Activated T-helper 2 cell treated with anti-CD3 and anti-CD28 coated beads, Interferon-gamma antibody, Interleukin-2, Interleukin-4, amounts not matched to agents 10 μg/mL and 5 μg/mL and 100 μg/mL, durations not matched to agents 14 hours and 24 hours and 36 hours (primary cell): ENCODE results near the gene DGUOK. TPM values are rescaled to one million over a fixed set of nuclear protein-coding genes. Genes with fewer than 3 reads are reported as not detected.
A peak's percentile ranks its signal among the peaks of the same experiment; 100 is the strongest.

Experiments
- DNase-seq: peaks from one replicate; pipeline ENCODE4 v3.0.0; 2021; ENCODE audit warnings: low spot score
- H3K27ac Mint-ChIP-seq: one replicate; pipeline ENCODE4 v1.8.0; 2021; ENCODE audit warnings: mixed read lengths
- H3K27me3 Mint-ChIP-seq: one replicate; pipeline ENCODE4 v1.8.0; 2021; ENCODE audit warnings: low read depth, mixed read lengths
- H3K36me3 Mint-ChIP-seq: one replicate; pipeline ENCODE4 v1.8.0; 2021; ENCODE audit warnings: low read depth, mixed read lengths
- H3K4me1 Mint-ChIP-seq: one replicate; pipeline ENCODE4 v1.8.0; 2021; ENCODE audit warnings: low read depth, mixed read lengths
- H3K4me3 Mint-ChIP-seq: one replicate; pipeline ENCODE4 v1.8.0; 2021; ENCODE audit warnings: low read depth, mild to moderate bottlenecking, moderate library complexity, mixed read lengths
- H3K9me3 Mint-ChIP-seq: one replicate; pipeline ENCODE4 v1.8.0; 2021; ENCODE audit warnings: mixed read lengths
- intact Hi-C: fragments of 100-400 bp; cut with micrococcal nuclease; formaldehyde crosslinking; loops from one replicate; pipeline ENCODE4 v1.15.1; 2023
- total RNA-seq: library from RNA; stranded (reverse); gene quantifications from 2 replicates; pipeline ENCODE4 v1.2.3, GENCODE V29; 2022

The DGUOK gene
- total RNA-seq, 1 donor from 2014 or later: 90.9 TPM

- H3K9me3 Mint-ChIP-seq: no peaks in the 10 kb centered on the region
- intact Hi-C loops: no loop called here
- H3K4me1 Mint-ChIP-seq: peaks cover 8% of the 10 kb centered on the region
- H3K27ac Mint-ChIP-seq: no peak overlapping the region
- no peaks in the 10 kb centered on the region for H3K36me3 Mint-ChIP-seq
- no peak for DNase-seq
- H3K27me3 Mint-ChIP-seq: no peaks in the 10 kb centered on the region
- no peak overlapping the region for H3K4me3 Mint-ChIP-seq
Observed at GRCh38 chr2:73917696-73918207, 8.9 kb upstream of the DGUOK start.

- Mint-ChIP-seq H3K9me3 (no peaks in the 10 kb centered on the region), H3K27me3 (no peaks in the 10 kb centered on the region), H3K4me3 (no peak overlapping the region), H3K27ac (no peak overlapping the region), H3K36me3 (no peaks in the 10 kb centered on the region), H3K4me1 (peaks cover 14% of the 10 kb centered on the region)
- intact Hi-C loops: no loop called here
- no peak for DNase-seq
Observed at GRCh38 chr2:73918856-73919255, 7.8 kb upstream of the DGUOK start.

DNA sequence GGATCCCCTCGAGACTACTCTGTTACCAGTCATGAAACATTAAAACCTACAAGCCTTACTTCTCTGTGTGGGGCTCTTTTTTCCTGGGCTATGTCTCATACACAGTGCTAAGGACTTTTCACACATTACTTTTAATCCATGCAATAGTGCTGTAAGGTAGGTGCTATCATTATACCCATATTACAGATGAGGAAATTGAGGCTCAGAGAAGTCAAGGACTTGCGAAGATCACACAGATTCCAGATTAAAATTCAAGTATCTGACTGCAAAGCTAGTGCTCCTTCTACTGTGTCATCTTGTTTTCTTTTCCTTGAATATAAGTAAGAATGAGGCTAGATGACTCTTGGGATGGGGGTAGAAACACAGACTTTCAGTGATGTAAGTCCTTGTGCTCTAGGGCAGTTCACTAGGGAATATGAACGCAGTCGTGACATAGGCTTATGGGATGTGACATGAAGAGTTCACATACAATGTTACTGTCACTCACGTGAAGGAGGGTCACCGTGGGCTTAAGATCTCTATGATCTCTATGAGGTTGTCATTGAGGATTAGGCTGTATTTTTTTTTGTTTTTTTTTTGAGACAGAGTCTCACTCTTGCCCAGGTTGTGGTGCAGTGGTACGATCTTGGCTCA lies 7.0 kb upstream of the DGUOK start:
- no peaks in the 10 kb centered on the region for H3K9me3 Mint-ChIP-seq
- no peaks in the 10 kb centered on the region for H3K27me3 Mint-ChIP-seq
- intact Hi-C loops: no loop called here

DNA sequence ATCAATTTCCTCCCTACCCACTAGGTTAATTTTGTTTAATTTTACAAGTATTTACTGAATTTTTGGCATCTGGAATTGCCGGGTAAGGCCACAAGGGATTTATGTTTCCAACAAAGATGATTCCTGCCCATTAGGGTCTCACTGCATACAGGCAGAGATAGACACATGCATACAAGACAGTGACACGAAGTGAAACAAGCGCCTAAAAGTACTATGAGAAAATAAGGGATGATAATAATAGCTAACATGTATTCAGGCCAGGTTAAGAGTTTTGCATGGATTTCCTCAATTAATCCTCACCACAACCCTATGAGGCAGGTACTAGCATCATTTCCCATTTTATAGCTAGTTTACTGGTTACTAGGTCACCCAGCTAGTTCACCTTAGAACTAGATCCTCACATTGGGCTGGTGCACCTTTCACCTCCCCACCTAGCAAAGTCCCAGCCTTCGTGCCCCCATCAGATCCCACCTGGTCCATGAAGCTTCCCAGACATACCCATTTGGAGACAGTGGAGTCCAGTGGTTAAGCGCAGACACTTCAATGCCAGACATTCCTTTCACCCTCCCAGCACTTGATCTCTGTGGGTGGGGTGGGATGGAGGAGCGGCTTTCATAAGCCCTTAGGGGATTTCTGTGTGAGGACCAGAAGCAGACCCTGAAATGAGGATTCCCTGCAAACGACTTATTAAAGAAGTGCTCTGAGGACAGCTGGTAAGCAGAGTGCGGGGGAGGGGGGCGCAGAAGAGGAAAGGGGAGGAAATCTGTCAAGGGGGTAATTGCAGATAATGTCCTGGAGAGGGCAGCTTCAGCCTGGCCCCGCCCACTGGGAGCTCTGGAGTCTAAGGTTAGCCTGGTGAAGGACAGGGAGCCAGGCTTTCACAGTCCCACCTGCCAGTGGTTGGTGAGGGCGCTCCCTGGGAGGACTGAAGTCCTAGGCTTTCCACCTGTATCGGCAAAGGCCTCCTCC lies 5.8 kb upstream of the DGUOK start:
- Mint-ChIP-seq H3K36me3 (no peaks in the 10 kb centered on the region), H3K4me3 (no peak overlapping the region), H3K27me3 (no peaks in the 10 kb centered on the region), H3K27ac (no peak overlapping the region), H3K4me1 (peaks cover 9% of the 10 kb centered on the region), H3K9me3 (no peaks in the 10 kb centered on the region)
- DNase-seq: no peak
- intact Hi-C loops: no loop called here

More for the DNA sequence above, 7.0 kb upstream of the DGUOK start:
- Mint-ChIP-seq H3K27ac (no peak overlapping the region), H3K4me3 (no peak overlapping the region), H3K36me3 (no peaks in the 10 kb centered on the region), H3K4me1 (peaks cover 12% of the 10 kb centered on the region)
- no peak for DNase-seq

DNA sequence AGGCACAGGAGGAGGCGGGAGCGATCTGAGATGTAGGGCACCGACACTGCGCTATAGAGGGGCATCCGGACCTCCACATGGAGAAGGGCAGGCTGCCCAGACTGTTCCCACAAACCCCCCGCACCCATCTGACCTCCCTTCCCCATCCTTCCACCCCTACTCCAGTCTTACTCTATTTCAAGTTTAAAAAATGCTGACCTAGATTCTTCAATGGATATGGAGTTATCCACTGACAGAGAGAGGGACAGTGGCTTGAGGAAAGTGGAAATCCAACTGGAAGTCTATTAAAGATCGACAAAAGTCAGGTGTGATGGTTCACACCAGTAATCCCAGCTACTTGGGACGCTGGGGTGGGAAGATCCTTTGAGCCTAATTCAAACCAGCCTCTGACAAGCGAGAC lies 5.1 kb upstream of the DGUOK start:
- Mint-ChIP-seq H3K4me1 (peaks cover 14% of the 10 kb centered on the region), H3K36me3 (peaks cover 1% of the 10 kb centered on the region), H3K27me3 (no peaks in the 10 kb centered on the region), H3K9me3 (no peaks in the 10 kb centered on the region), H3K4me3 (no peak overlapping the region), H3K27ac (no peak overlapping the region)
- intact Hi-C loops: no loop called here
- no peak for DNase-seq

- H3K27ac Mint-ChIP-seq: no peak overlapping the region
- no peaks in the 10 kb centered on the region for H3K27me3 Mint-ChIP-seq
- intact Hi-C loops: no loop called here
- no peaks in the 10 kb centered on the region for H3K9me3 Mint-ChIP-seq
- peaks cover 4% of the 10 kb centered on the region for H3K36me3 Mint-ChIP-seq
- H3K4me1 Mint-ChIP-seq: peaks cover 15% of the 10 kb centered on the region
- no peak overlapping the region for H3K4me3 Mint-ChIP-seq
- no peak for DNase-seq
Observed at GRCh38 chr2:73922681-73923080, 4.0 kb upstream of the DGUOK start.

GRCh38 chr2:73925033-73925704 lies 1.5 kb upstream of the DGUOK start:
- H3K27ac Mint-ChIP-seq: no peak overlapping the region
- H3K4me1 Mint-ChIP-seq: peaks cover 37% of the 10 kb centered on the region
- no peak for DNase-seq
- H3K4me3 Mint-ChIP-seq: no peak overlapping the region
- no peaks in the 10 kb centered on the region for H3K9me3 Mint-ChIP-seq
- intact Hi-C loops: loop anchor here (5.0 kb wide), 3 partner anchors 38 to 222 kb away; partner anchors contain the start of gene BOLA3
- H3K36me3 Mint-ChIP-seq: peaks cover 27% of the 10 kb centered on the region
- no peaks in the 10 kb centered on the region for H3K27me3 Mint-ChIP-seq

DNA sequence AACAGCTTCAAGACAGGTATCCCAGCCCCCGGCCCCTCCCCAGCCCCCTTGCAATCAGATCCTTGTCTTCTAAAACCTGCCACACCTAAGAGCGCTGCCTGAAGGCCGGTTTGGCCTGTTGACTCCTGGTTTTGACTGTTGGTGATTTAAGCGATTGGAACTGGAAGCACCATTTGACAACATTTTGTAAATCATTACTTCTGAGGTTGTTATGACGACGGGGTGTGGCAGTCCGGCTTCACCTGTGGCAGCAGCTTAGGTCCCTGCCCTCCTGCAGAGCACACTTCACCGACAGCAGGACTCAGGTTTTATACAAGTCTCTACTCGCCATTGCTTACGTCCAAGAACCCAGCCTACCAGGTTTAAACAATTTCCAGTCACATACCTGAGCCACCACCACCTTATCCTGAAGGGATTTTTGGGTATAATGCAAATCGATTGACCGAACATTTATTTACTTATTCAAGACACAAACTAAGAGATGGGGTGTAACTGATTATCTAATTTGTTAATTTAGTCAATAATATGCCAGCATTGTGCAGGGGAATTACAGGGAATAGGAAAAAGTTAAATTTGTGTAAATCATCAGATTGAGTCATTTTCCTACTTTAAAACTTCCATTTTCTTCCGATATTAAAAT lies 707 bp upstream of the DGUOK start:
- intact Hi-C loops: loop anchor here (1.0 to 5.0 kb wide), 5 partner anchors 39 to 221 kb away; partner anchors contain the start of genes BOLA3 and STAMBP
- H3K36me3 Mint-ChIP-seq: peaks cover 27% of the 10 kb centered on the region
- H3K4me1 Mint-ChIP-seq: peaks cover 42% of the 10 kb centered on the region
- no peaks in the 10 kb centered on the region for H3K9me3 Mint-ChIP-seq
- DNase-seq: no peak
- peak overlapping the region; percentile 55 for H3K4me3 Mint-ChIP-seq
- no peaks in the 10 kb centered on the region for H3K27me3 Mint-ChIP-seq
- peak overlapping the region; percentile 63 for H3K27ac Mint-ChIP-seq

GRCh38 chr2:73927344-73927743 lies 664 bp downstream of the DGUOK start:
- Mint-ChIP-seq H3K36me3 (peaks cover 38% of the 10 kb centered on the region), H3K4me3 (peak overlapping the region; percentile 89), H3K9me3 (no peaks in the 10 kb centered on the region), H3K27me3 (no peaks in the 10 kb centered on the region), H3K4me1 (peaks cover 56% of the 10 kb centered on the region), H3K27ac (peak overlapping the region; percentile 94)
- DNase-seq: no peak
- intact Hi-C loops: loop anchor here (2.0 to 5.0 kb wide), 4 partner anchors 40 to 220 kb away; partner anchors contain the start of gene BOLA3

DNA sequence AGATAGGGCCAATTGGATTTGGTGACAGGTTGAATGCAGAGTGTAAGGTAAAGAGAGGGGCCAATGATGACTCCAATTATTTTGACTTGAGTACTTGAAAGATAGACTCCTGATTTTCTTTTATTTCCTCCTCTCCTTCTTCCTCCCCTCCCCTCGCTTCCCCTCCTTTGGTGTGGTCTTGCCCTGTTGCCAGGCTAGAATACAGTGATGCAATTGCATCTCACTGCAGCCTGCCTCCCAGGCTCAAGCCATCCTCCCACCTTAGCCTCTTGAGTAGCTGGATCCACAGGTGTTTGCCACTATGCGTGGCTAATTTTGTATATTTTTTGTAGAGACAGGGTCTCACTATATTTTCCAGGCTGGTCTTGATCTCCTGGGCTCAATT lies 2.3 kb downstream of the DGUOK start:
- Mint-ChIP-seq H3K27ac (no peak overlapping the region), H3K27me3 (no peaks in the 10 kb centered on the region), H3K9me3 (no peaks in the 10 kb centered on the region), H3K36me3 (peaks cover 51% of the 10 kb centered on the region), H3K4me1 (peaks cover 58% of the 10 kb centered on the region), H3K4me3 (peak overlapping the region; percentile 74)
- no peak for DNase-seq
- intact Hi-C loops: loop anchor here (5.0 kb wide), 3 partner anchors 42 to 218 kb away; partner anchors contain the start of gene BOLA3

DNA sequence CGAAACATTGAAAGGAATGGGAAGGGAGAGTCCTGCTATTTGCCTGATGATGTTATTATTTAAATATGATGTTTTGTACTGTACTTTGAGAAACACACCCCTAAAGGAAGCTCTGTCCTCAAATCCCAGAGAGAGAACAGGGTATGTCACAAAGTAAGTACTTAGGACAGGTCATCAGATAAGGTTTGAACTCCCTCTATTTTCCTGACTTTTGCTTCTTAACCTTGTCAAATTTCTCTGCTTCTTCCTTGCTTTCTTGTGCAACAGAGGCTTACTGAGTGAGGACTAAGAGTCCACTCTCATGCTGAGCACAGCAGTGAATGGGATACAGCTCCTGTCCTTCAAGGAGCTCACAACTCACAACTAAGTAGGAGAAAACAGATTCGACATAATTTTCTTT lies 3.7 kb downstream of the DGUOK start:
- H3K27ac Mint-ChIP-seq: no peak overlapping the region
- peaks cover 52% of the 10 kb centered on the region for H3K36me3 Mint-ChIP-seq
- H3K9me3 Mint-ChIP-seq: no peaks in the 10 kb centered on the region
- H3K4me1 Mint-ChIP-seq: peaks cover 60% of the 10 kb centered on the region
- H3K4me3 Mint-ChIP-seq: no peak overlapping the region
- intact Hi-C loops: no loop called here
- H3K27me3 Mint-ChIP-seq: no peaks in the 10 kb centered on the region
- DNase-seq: no peak
